Transverse colon (tissue), 4 donors: ENCODE results near the gene CNDP1. TPM values are rescaled to one million over a fixed set of nuclear protein-coding genes. Genes with fewer than 3 reads are reported as not detected.
"Not testable (repeated sequence)": the region's sequence is repeated elsewhere in the genome, so short reads cannot be mapped to it uniquely, and the experiment has no call there.

Experiments used
- DNase-seq: peaks from one replicate; pipeline ENCODE4 v3.0.0-alpha.2; 2019
- H3K27ac ChIP-seq, 4 donors: fragments of 200-600 bp; sonication (generic); 2 replicates each; pipeline ENCODE4 v1.5.1; 2016 to 2018; ENCODE audit warnings: inconsistent platforms in 4 of 4
- H3K27me3 ChIP-seq: fragments of 200-600 bp; sonication (generic); 2 replicates; pipeline ENCODE4 v1.5.1; 2017; ENCODE audit warnings: inconsistent platforms
- H3K36me3 ChIP-seq, 4 donors: fragments of 200-600 bp; sonication (generic); 2 replicates each; pipeline ENCODE4 v1.5.1; 2017 to 2019; ENCODE audit warnings: inconsistent platforms in 4 of 4
- H3K4me1 ChIP-seq, 4 donors: fragments of 200-600 bp; sonication (generic); 2 replicates each; pipeline ENCODE4 v1.5.1; 2017 to 2020; ENCODE audit warnings: inconsistent platforms in 4 of 4
- H3K4me3 ChIP-seq, 4 donors: fragments of 200-600 bp; sonication (generic); 1 replicate in 1 of 4; 2 replicates in 3 of 4; pipeline versions ENCODE4 v1.5.1 to v1.6.1; 2017 to 2019; ENCODE audit warnings: inconsistent platforms in 4 of 4
- H3K9me3 ChIP-seq, 2 donors: fragments of 200-600 bp; sonication (generic); 2 replicates each; pipeline ENCODE4 v1.5.1; 2017 to 2019; ENCODE audit warnings: inconsistent platforms in 2 of 2
- EP300 ChIP-seq: sonication (generic); formaldehyde crosslinking; IDR thresholded peaks from one replicate; pipeline ENCODE4 v1.6.1; 2017; ENCODE audit warnings: antibody characterized with exemption, low read depth
- POLR2A ChIP-seq: fragments of 450-650 bp; IDR thresholded peaks from one replicate; pipeline ENCODE4 v1.6.1; 2016; ENCODE audit warnings: antibody characterized with exemption, mild to moderate bottlenecking, moderate library complexity
- POLR2AphosphoS5 ChIP-seq, 3 donors: sonication (generic); formaldehyde crosslinking; IDR thresholded peaks; one replicate each; pipeline ENCODE4 v1.6.1; 2016; ENCODE audit warnings: antibody characterized with exemption in 3 of 3
- WGBS, 2 donors: methylation state at CpG; one replicate each; pipeline ENCODE4 v1.1.5; 2018; ENCODE audit warnings: low coverage in 1 of 2; 5-methylcytosine and 5-hydroxymethylcytosine counted together
- in situ Hi-C, 4 donors: fragments of 200-750 bp; cut with MboI; loops; one replicate each; pipeline versions ENCODE4 v1.15.0 to v1.15.1; 2017; ENCODE audit warnings: low sequenced_read_pairs in 3 of 4, low pct_ligation_motif_present in 1 of 4, low pct_unique_long_range_greater_than_20kb in 1 of 4
- intact Hi-C: fragments of 100-400 bp; cut with DNase I; formaldehyde crosslinking; loops from one replicate; pipeline ENCODE4 v1.15.1; 2023; ENCODE audit warnings: low total_unique reads
- total RNA-seq, 4 donors: library from RNA; depleted of rRNA; stranded (reverse); fragments of >200 nt; gene quantifications; one replicate each; pipeline ENCODE4 v1.1.0, GENCODE V29; 2016
- TF ChIP-seq, protein P1 (sequence below), 5 experiments: fragments of 200-600 bp in 3 of 5; fragments of 450-650 bp in 2 of 5; sonication (generic) in 3 of 5; IDR thresholded peaks; 1 replicate in 2 of 5; 2 replicates in 3 of 5; pipeline ENCODE4 v1.5.1; 2016 to 2017; ENCODE audit warnings: antibody characterized with exemption in 5 of 5, inconsistent platforms in 3 of 5, mild to moderate bottlenecking in 2 of 5, moderate library complexity in 1 of 5

CNDP1 gene
- total RNA-seq, 4 donors from 2014 or later = not detected

DNA sequence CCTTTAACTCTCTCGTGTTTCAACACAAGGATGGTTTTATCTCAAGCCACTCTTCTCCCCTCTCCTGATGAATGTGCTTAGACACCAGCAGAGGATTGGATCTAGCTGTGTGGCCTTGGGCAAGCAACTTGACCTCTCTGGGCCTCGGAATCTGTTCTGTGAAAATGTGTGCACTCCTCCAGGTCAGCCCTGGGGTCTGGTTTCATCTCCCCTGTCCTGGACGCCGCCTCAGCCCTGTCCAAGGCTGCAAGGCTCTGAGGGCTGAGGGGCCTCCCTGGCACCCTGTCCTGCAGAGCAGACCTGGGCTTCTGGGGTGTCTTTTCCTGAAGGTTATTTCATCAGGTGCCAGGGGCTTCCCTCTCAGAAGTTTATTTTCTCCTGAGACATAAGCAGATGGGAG lies 28.5 kb downstream of the CNDP1 start:
- Histone ChIP-seq H3K4me1 (peaks cover 0 to 13% (median 1%) of the 10 kb centered on the region in 4 donors), H3K9me3 (no peaks in the 10 kb centered on the region), H3K36me3 (no peaks in the 10 kb centered on the region), H3K27me3 (no peaks in the 10 kb centered on the region), H3K4me3 (no peak overlapping the region), H3K27ac (no peak overlapping the region)
- no peak for DNase-seq
- TF ChIP-seq POLR2A = no peak
- in situ Hi-C loops (loop anchor here in 3 of 4 donors (25.0 kb wide), 3 partner anchors 100 to 375 kb away; partner anchors contain the start of gene DIPK1C (in 1 of the 3)), intact Hi-C loops (no loop called here)
- 75 to 83% methylated on average over 1 to 4 of the region's 4 CpGs for WGBS, 2 donors

DNA sequence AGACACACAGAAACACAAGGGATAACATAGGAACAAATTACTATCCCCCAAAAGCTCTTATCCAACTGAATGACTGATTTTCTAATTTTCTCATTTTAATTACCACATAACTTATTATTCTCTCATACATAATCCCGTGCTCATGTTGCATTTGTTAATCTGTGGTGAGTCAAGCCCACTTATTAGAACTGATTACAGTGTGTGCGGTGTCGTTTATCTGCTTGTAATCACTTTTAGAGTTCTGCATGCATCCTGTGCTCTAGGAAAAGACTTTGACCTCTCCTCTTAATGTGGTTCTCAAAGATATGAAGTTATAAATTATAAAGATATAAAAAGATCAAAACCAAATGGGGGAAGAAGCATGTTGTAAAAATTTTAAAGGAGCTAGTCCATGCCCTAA lies 29.7 kb downstream of the CNDP1 start:
- 20 to 37% methylated on average over 3 of the region's 3 CpGs for WGBS, 2 donors
- H3K9me3 ChIP-seq = no peaks in the 10 kb centered on the region
- TF ChIP-seq EP300 (no peak), POLR2A (no peak), POLR2AphosphoS5 (IDR thresholded peaks at IDR 0.05) (no peak)
- TF ChIP-seq, protein P1, sequence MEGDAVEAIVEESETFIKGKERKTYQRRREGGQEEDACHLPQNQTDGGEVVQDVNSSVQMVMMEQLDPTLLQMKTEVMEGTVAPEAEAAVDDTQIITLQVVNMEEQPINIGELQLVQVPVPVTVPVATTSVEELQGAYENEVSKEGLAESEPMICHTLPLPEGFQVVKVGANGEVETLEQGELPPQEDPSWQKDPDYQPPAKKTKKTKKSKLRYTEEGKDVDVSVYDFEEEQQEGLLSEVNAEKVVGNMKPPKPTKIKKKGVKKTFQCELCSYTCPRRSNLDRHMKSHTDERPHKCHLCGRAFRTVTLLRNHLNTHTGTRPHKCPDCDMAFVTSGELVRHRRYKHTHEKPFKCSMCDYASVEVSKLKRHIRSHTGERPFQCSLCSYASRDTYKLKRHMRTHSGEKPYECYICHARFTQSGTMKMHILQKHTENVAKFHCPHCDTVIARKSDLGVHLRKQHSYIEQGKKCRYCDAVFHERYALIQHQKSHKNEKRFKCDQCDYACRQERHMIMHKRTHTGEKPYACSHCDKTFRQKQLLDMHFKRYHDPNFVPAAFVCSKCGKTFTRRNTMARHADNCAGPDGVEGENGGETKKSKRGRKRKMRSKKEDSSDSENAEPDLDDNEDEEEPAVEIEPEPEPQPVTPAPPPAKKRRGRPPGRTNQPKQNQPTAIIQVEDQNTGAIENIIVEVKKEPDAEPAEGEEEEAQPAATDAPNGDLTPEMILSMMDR (IDR thresholded peaks at IDR 0.05) = no peak
- H3K4me1 ChIP-seq = peaks cover 0 to 13% (median 1%) of the 10 kb centered on the region in 4 donors
- DNase-seq = no peak
- no peaks in the 10 kb centered on the region for H3K36me3 ChIP-seq
- in situ Hi-C loops (loop anchor here in 3 of 4 donors (25.0 kb wide), 3 partner anchors 102 to 377 kb away; partner anchors contain the start of gene DIPK1C (in 1 of the 3)), intact Hi-C loops (no loop called here)
- H3K4me3 ChIP-seq = no peak overlapping the region
- H3K27ac ChIP-seq = no peak overlapping the region
- H3K27me3 ChIP-seq = no peaks in the 10 kb centered on the region

DNA sequence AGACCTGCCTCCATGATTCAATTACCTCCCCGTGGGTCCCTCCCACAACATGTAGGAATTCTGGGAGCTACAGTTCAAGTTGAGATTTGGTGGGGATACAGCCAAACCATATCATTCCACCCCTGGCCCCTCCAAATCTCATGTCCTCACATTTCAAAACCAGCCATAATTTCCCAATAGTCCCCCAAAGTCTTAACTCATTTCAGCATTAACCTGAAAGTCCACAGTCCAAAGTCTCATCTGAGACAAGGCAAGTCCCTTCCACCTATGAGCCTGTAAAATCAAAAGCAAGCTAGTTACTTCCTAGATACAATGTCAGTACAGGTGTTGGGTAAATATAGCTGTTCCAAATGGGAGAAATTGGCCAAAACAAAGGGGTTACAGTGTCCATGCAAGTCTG lies 30.9 kb downstream of the CNDP1 start:
- intact Hi-C loops, H3K36me3 ChIP-seq, H3K27ac ChIP-seq, H3K27me3 ChIP-seq, H3K9me3 ChIP-seq, DNase-seq, H3K4me3 ChIP-seq: not testable (repeated sequence)
- H3K4me1 ChIP-seq = peaks cover 0 to 13% (median 1%) of the 10 kb centered on the region in 4 donors
- in situ Hi-C loops = loop anchor here in 3 of 4 donors (25.0 kb wide), 3 partner anchors 103 to 378 kb away; partner anchors contain the start of gene DIPK1C (in 1 of the 3)
- whole genome bisulfite sequencing, 2 donors = 67 to 81% methylated on average over 1 of the region's 1 CpG

DNA sequence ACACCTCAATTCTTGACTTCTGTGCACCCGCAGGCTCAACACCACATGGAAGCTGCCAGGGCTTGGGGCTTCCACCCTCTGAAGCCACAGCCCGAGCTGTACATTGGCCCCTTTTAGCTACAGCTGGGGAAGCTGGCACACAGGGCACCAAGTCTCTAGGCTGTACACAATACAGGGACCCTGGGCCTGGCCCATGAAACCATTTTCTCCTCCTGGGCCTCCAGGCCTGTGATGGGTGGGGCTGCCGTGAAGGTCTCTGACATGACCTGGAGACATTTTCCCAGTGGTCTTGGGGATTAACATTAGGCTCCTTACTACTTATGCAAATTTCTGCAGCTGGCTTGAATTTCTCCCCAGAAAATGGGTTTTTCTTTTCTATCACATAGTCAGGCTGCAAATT lies 31.7 kb downstream of the CNDP1 start:
- 94 to 100% methylated on average over 1 to 3 of the region's 3 CpGs for WGBS, 2 donors
- H3K4me3 ChIP-seq, intact Hi-C loops, H3K27ac ChIP-seq, H3K9me3 ChIP-seq, H3K27me3 ChIP-seq, DNase-seq, H3K36me3 ChIP-seq: not testable (repeated sequence)
- in situ Hi-C loops = loop anchor here in 3 of 4 donors (25.0 kb wide), 3 partner anchors 104 to 379 kb away; partner anchors contain the start of gene DIPK1C (in 1 of the 3)
- peaks cover 0 to 13% (median 1%) of the 10 kb centered on the region in 4 donors for H3K4me1 ChIP-seq

DNA sequence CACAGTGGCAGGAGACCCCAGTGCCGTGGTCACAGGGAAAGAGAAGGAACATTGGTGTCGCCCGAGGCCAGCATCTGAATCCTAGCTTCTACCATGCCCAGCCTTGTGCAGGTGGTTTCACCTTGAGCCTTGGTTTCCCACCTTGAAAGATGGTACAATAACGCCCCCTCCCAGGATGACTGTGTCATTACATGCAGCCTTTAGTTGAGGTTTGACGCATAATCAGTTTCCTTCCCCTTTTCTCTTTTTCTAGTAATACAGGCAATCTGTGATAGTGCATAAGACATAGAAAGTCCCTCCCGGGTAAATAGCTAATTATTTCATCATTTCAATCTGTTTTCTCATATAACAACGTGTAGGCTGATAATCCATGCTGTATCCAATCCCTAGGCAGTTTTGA lies 33.5 kb downstream of the CNDP1 start:
- TF ChIP-seq POLR2AphosphoS5 (IDR thresholded peaks at IDR 0.05) = no peak
- H3K4me1 ChIP-seq = peaks cover 0 to 13% (median 1%) of the 10 kb centered on the region in 4 donors
- WGBS, 2 donors = 58 to 60% methylated on average over 4 to 7 of the region's 7 CpGs
- intact Hi-C loops = no loop called here
- H3K4me3 ChIP-seq = no peak overlapping the region
- in situ Hi-C loops = loop anchor here in 3 of 4 donors (25.0 kb wide), 3 partner anchors 106 to 381 kb away; partner anchors contain the start of gene DIPK1C (in 1 of the 3)
- H3K36me3 ChIP-seq = no peaks in the 10 kb centered on the region
- H3K27me3 ChIP-seq = no peaks in the 10 kb centered on the region
- H3K9me3 ChIP-seq = no peaks in the 10 kb centered on the region
- no peak for DNase-seq
- no peak overlapping the region for H3K27ac ChIP-seq

DNA sequence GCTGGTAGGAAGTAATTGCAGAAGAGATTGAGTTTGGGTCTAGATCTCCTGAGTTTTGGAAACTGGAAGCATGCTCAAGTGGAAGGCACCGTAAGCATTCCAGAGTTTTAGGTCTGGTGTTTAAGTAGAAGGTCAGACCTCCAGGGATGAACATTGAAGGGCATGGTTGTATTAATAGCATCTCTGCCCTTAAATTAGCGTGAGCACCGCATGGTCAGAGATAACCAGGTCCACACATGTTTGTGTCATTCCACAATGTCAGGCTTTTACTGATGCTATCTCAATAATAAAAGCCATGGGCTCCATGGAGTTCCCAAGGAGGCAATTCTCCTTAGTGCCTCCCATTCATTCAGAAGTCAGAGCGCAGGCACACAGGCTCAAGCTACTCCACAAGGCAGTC lies 35.1 kb downstream of the CNDP1 start:
- 89 to 90% methylated on average over 3 to 4 of the region's 4 CpGs for WGBS, 2 donors
- no peaks in the 10 kb centered on the region for H3K27me3 ChIP-seq
- no peak overlapping the region for H3K27ac ChIP-seq
- in situ Hi-C loops = loop anchor here in 3 of 4 donors (25.0 kb wide), 3 partner anchors 107 to 382 kb away; partner anchors contain the start of gene DIPK1C (in 1 of the 3)
- H3K9me3 ChIP-seq = no peaks in the 10 kb centered on the region
- H3K4me1 ChIP-seq = peaks cover 0 to 7% (median 0%) of the 10 kb centered on the region in 4 donors
- no peaks in the 10 kb centered on the region for H3K36me3 ChIP-seq
- DNase-seq = no peak
- intact Hi-C loops = no loop called here
- no peak overlapping the region for H3K4me3 ChIP-seq
- TF ChIP-seq, protein P1 (IDR thresholded peaks at IDR 0.05) = no peak
- TF ChIP-seq POLR2AphosphoS5 (IDR thresholded peaks at IDR 0.05) = no peak
- TF ChIP-seq POLR2A = no peak
- TF ChIP-seq EP300 = no peak
